Measurements from ENCODE around the gene POR. TPM values are rescaled to one million over a fixed set of nuclear protein-coding genes. Genes with fewer than 3 reads are reported as not detected.

The POR gene
- total RNA-seq, 1 experiment from 2014 or later, result 136 TPM

GRCh38 chr7:75937958-75938786 is 23.2 kb downstream of the POR start:
- DNase-seq (ENCODE audit: low read depth, low spot score), result peak; percentile 96
- in situ Hi-C loops (cut with HindIII; ENCODE audit: low pct_unique_long_range_greater_than_20kb, low sequenced_read_pairs), result no loop called here

- in situ Hi-C loops (cut with HindIII; ENCODE audit: low pct_unique_long_range_greater_than_20kb, low sequenced_read_pairs), result no loop called here
- no peak for DNase-seq (ENCODE audit: low read depth, low spot score)
Measured at GRCh38 chr7:75938921-75939320, 24.0 kb downstream of the POR start.

GRCh38 chr7:75943864-75944263 is 28.9 kb downstream of the POR start:
- in situ Hi-C loops (cut with HindIII; ENCODE audit: low pct_unique_long_range_greater_than_20kb, low sequenced_read_pairs), result no loop called here
- no peak for DNase-seq (ENCODE audit: low read depth, low spot score)

GRCh38 chr7:75944507-75944906 is 29.6 kb downstream of the POR start:
- in situ Hi-C loops (cut with HindIII; ENCODE audit: low pct_unique_long_range_greater_than_20kb, low sequenced_read_pairs), result no loop called here
- DNase-seq (ENCODE audit: low read depth, low spot score), result no peak

- in situ Hi-C loops (cut with HindIII; ENCODE audit: low pct_unique_long_range_greater_than_20kb, low sequenced_read_pairs), result no loop called here
- no peak for DNase-seq (ENCODE audit: low read depth, low spot score)
Measured at GRCh38 chr7:75945297-75946168, 30.6 kb downstream of the POR start.

GRCh38 chr7:75946207-75946855 is 31.4 kb downstream of the POR start:
- in situ Hi-C loops (cut with HindIII; ENCODE audit: low pct_unique_long_range_greater_than_20kb, low sequenced_read_pairs), result no loop called here
- DNase-seq (ENCODE audit: low read depth, low spot score), result no peak

- DNase-seq (ENCODE audit: low read depth, low spot score), result no peak
- in situ Hi-C loops (cut with HindIII; ENCODE audit: low pct_unique_long_range_greater_than_20kb, low sequenced_read_pairs), result no loop called here
Measured at GRCh38 chr7:75948179-75948578, 33.2 kb downstream of the POR start.

- DNase-seq (ENCODE audit: low read depth, low spot score), result no peak
- in situ Hi-C loops (cut with HindIII; ENCODE audit: low pct_unique_long_range_greater_than_20kb, low sequenced_read_pairs), result no loop called here
Measured at GRCh38 chr7:75950111-75950681, 35.2 kb downstream of the POR start.

- no peak for DNase-seq (ENCODE audit: low read depth, low spot score)
- in situ Hi-C loops (cut with HindIII; ENCODE audit: low pct_unique_long_range_greater_than_20kb, low sequenced_read_pairs), result no loop called here
Measured at GRCh38 chr7:75951506-75951905, 36.6 kb downstream of the POR start.

GRCh38 chr7:75953431-75953830 is 38.5 kb downstream of the POR start:
- in situ Hi-C loops (cut with HindIII; ENCODE audit: low pct_unique_long_range_greater_than_20kb, low sequenced_read_pairs), result no loop called here
- no peak for DNase-seq (ENCODE audit: low read depth, low spot score)

- DNase-seq (ENCODE audit: low read depth, low spot score), result no peak
- in situ Hi-C loops (cut with HindIII; ENCODE audit: low pct_unique_long_range_greater_than_20kb, low sequenced_read_pairs), result no loop called here
Measured at GRCh38 chr7:75953931-75954330, 39.0 kb downstream of the POR start.

GRCh38 chr7:75955331-75955955 is 40.5 kb downstream of the POR start:
- in situ Hi-C loops (cut with HindIII; ENCODE audit: low pct_unique_long_range_greater_than_20kb, low sequenced_read_pairs), result no loop called here
- no peak for DNase-seq (ENCODE audit: low read depth, low spot score)

- in situ Hi-C loops (cut with HindIII; ENCODE audit: low pct_unique_long_range_greater_than_20kb, low sequenced_read_pairs), result no loop called here
- no peak for DNase-seq (ENCODE audit: low read depth, low spot score)
Measured at GRCh38 chr7:75957021-75957736, 42.2 kb downstream of the POR start.

- no peak for DNase-seq (ENCODE audit: low read depth, low spot score)
- in situ Hi-C loops (cut with HindIII; ENCODE audit: low pct_unique_long_range_greater_than_20kb, low sequenced_read_pairs), result no loop called here
Measured at GRCh38 chr7:75958802-75959543, 44.0 kb downstream of the POR start.

GRCh38 chr7:75960372-75960771 is 45.4 kb downstream of the POR start:
- in situ Hi-C loops (cut with HindIII; ENCODE audit: low pct_unique_long_range_greater_than_20kb, low sequenced_read_pairs), result no loop called here
- no peak for DNase-seq (ENCODE audit: low read depth, low spot score)

GRCh38 chr7:75961218-75961617 is 46.3 kb downstream of the POR start:
- peak; percentile 43 for DNase-seq (ENCODE audit: low read depth, low spot score)
- in situ Hi-C loops (cut with HindIII; ENCODE audit: low pct_unique_long_range_greater_than_20kb, low sequenced_read_pairs), result no loop called here
